Adrenal gland (tissue), 12 donors: Measurements from ENCODE around the gene LPAR3. TPM values are rescaled to one million over a fixed set of nuclear protein-coding genes. Genes with fewer than 3 reads are reported as not detected.

ENCODE experiments used
- DNase-seq, 7 donors: peaks; one replicate each; pipeline ENCODE4 v3.0.0-alpha.2; 2019 to 2020
- H3K27ac ChIP-seq, 5 donors: fragments of 200-600 bp; sonication (generic) in 4 of 5; 1 replicate in 3 of 5; 2 replicates in 2 of 5; pipeline versions ENCODE4 v1.5.1 to v1.8.0; 2016 to 2020; ENCODE audit warnings: mild to moderate bottlenecking in 1 of 5
- H3K27me3 ChIP-seq: fragments of 200-600 bp; 2 replicates; pipeline ENCODE4 v1.8.0; 2021
- H3K36me3 ChIP-seq, 2 donors: fragments of 200-600 bp; replicated peaks in 1 of 2; 1 replicate in 1 of 2; 2 replicates in 1 of 2; pipeline versions ENCODE4 v1.5.1 to v1.8.0; 2018 to 2022
- H3K4me1 ChIP-seq, 2 donors: fragments of 200-600 bp; replicated peaks in 1 of 2; 1 replicate in 1 of 2; 2 replicates in 1 of 2; pipeline versions ENCODE4 v1.5.1 to v1.8.0; 2018 to 2021
- H3K4me3 ChIP-seq, 4 donors: fragments of 200-600 bp; sonication (generic) in 3 of 4; one replicate each; pipeline ENCODE4 v1.5.1; 2016 to 2018
- H3K9me3 ChIP-seq, 3 donors: fragments of 200-600 bp; sonication (generic) in 1 of 3; replicated peaks in 1 of 3; 1 replicate in 2 of 3; 2 replicates in 1 of 3; pipeline versions ENCODE4 v1.5.1 to v1.8.0; 2016 to 2021
- CTCF ChIP-seq, 6 experiments: fragments of 450-650 bp in 4 of 6; fragments of 200-600 bp in 2 of 6; sonication (generic) in 1 of 6; IDR thresholded peaks; 1 replicate in 5 of 6; 2 replicates in 1 of 6; pipeline versions ENCODE4 v1.5.1 to v1.8.0; 2016 to 2021; ENCODE audit warnings: antibody characterized with exemption in 6 of 6, mild to moderate bottlenecking in 2 of 6, moderate library complexity in 1 of 6
- POLR2A ChIP-seq, 2 donors: fragments of 450-650 bp; IDR thresholded peaks; one replicate each; pipeline ENCODE4 v1.6.1; 2017; ENCODE audit warnings: antibody characterized with exemption in 2 of 2, mild to moderate bottlenecking in 2 of 2, moderate library complexity in 1 of 2
- WGBS, 4 donors: extraction: QIAGEN DNeasy Blood & Tissue Kit in 2 of 4; methylation state at CpG; one replicate each; pipeline versions ENCODE4 v1.1.5 to v1.1.7; 2013 to 2017; 5-methylcytosine and 5-hydroxymethylcytosine counted together
- intact Hi-C, 2 donors: fragments of 100-400 bp; cut with DNase I; formaldehyde crosslinking; loops; one replicate each; pipeline versions ENCODE4 v1.14.1 to v1.15.0; 2022 to 2023
- polyA plus RNA-seq, 3 donors: library from polyadenylated mRNA; stranded (reverse); fragments of 200-250 nt in 2 of 3; fragments of 350-450 nt in 1 of 3; fragmentation: Illumina TruSeq in 1 of 3; extraction: RNeasy Lipid Tissue Mini Kit (QIAGEN cat#74804) in 1 of 3; gene quantifications; one replicate each; pipeline ENCODE4 v1.2.3, GENCODE V29; 2013 to 2014
- total RNA-seq, 9 donors: library from RNA; depleted of rRNA in 4 of 9; stranded (reverse); fragments of >200 nt in 4 of 9; fragments of 120-200 nt in 1 of 9; fragmentation: NEBNext Ultra II Directional in 1 of 9; extraction: Animal tissue kit (Norgen Biotek cat#: 25700) in 1 of 9; gene quantifications; one replicate each; pipeline versions ENCODE4 v1.1.0 to v1.2.4, GENCODE V29; 2013 to 2023
- donor health status: healthy with polysubstance abuse.
- donor health status: Bipolar disorder and iron deficiency.
- donor health status: DM: yes; HTN: yes; CAD: no.
- donor health status: DM: no; HTN: no; CAD: no.
- donor health status: DM: no; HTN: no; CAD: no.
- donor health status: DM: yes; HTN: yes; CAD: no.

The LPAR3 gene
- total and polyA plus RNA-seq, 12 donors: 0.06 to 7.1 (median 1.8) TPM

GRCh38 chr1:84853741-84854721, 39.0 kb downstream of the LPAR3 start:
- 55 to 72% (median 68%) methylated on average over 2 of the region's 2 CpGs for WGBS, 4 donors
- DNase-seq: no peak
- intact Hi-C loops: no loop called here
- no peaks in the 10 kb centered on the region for H3K36me3 ChIP-seq
- TF ChIP-seq CTCF (IDR thresholded peaks at IDR 0.05) (no peak), POLR2A (IDR thresholded peaks at IDR 0.05) (no peak)
- H3K9me3 ChIP-seq: no peaks in the 10 kb centered on the region
- no peak overlapping the region for H3K27ac ChIP-seq
- no peaks in the 10 kb centered on the region for H3K27me3 ChIP-seq
- peaks cover 0 to 4% of the 10 kb centered on the region in 2 donors for H3K4me1 ChIP-seq
- H3K4me3 ChIP-seq: no peak overlapping the region

- no peaks in the 10 kb centered on the region for H3K9me3 ChIP-seq
- intact Hi-C loops: no loop called here
- peaks cover 0 to 4% of the 10 kb centered on the region in 2 donors for H3K4me1 ChIP-seq
- no peaks in the 10 kb centered on the region for H3K36me3 ChIP-seq
- DNase-seq: no peak
- H3K27ac ChIP-seq: no peak overlapping the region
- no peaks in the 10 kb centered on the region for H3K27me3 ChIP-seq
- no peak for TF ChIP-seq POLR2A (IDR thresholded peaks at IDR 0.05)
- TF ChIP-seq CTCF (IDR thresholded peaks at IDR 0.05): no peak
- 74 to 91% (median 83%) methylated on average over 8 of the region's 8 CpGs for WGBS, 4 donors
- no peak overlapping the region for H3K4me3 ChIP-seq
Measured at GRCh38 chr1:84851839-84852238, 41.2 kb downstream of the LPAR3 start.

DNA sequence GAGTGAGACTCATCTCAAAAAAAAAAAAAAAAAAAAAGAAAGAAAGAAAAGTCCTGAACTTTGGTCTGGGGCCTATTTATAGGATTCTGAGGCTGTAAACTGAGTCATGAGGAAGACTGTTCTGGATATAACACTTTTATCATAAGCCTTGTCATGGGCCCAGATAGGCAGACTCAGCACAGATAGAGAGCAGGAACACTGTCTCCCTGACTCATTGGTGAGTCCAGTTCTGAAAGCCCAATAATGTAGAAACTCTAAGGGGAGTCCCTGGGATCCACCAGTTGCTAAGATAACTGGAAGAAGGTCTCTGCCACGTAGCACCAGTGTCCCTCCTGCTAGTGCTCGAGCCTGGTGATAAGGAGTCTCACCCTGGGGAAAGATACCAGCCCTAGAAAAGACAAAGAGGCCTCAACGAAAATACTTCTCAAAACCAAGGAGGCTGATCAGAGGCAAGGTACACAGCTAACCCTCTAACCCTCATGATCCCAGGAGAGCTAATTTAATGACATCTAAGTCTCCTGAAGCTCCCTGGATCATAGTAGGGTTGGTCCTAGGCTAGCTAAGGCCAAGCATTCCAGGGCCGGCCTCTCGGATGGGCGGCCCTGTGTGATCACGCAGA, 43.5 kb downstream of the LPAR3 start:
- Histone ChIP-seq H3K9me3 (no peaks in the 10 kb centered on the region), H3K27ac (no peak overlapping the region), H3K4me3 (no peak overlapping the region), H3K36me3 (no peaks in the 10 kb centered on the region), H3K4me1 (peaks cover 0 to 3% of the 10 kb centered on the region in 2 donors), H3K27me3 (no peaks in the 10 kb centered on the region)
- TF ChIP-seq POLR2A (IDR thresholded peaks at IDR 0.05) (no peak), CTCF (IDR thresholded peaks at IDR 0.05) (no peak)
- no peak for DNase-seq
- WGBS, 4 donors: 73 to 89% (median 81%) methylated on average over 7 of the region's 7 CpGs
- intact Hi-C loops: no loop called here
